Measurements from ENCODE around the gene RLBP1.

- no peak for TF ChIP-seq GATA2 (IDR thresholded peaks at IDR 0.05; ENCODE audit: low read depth, low read length)
- no peak for TF ChIP-seq GATA3 (IDR thresholded peaks at IDR 0.05; ENCODE audit: low read depth, low read length)
Observed at GRCh38 chr15:89184886-89185526, 36.4 kb downstream of the RLBP1 start.
